CD14-positive monocyte (primary cell): ENCODE data around the gene LMO3. TPM values are rescaled to one million over a fixed set of nuclear protein-coding genes. Genes with fewer than 3 reads are reported as not detected.

Experiments used
- DNase-seq, 3 donors: peaks; one replicate each; pipeline ENCODE4 v3.0.0-alpha.2; 2011 to 2022
- H2AFZ ChIP-seq: 2 replicates; pipeline ENCODE4 v1.6.0; 2012; ENCODE audit warnings: mild to moderate bottlenecking, low read depth, low read length, inconsistent platforms; ENCODE audit not compliant: insufficient read depth, poor library complexity, severe bottlenecking
- H3K27ac ChIP-seq, 2 donors: 1 replicate in 1 of 2; 2 replicates in 1 of 2; pipeline ENCODE4 v1.5.1; 2012 to 2013; ENCODE audit warnings: low read length in 2 of 2, control low read depth in 1 of 2, inconsistent platforms in 1 of 2, low read depth in 1 of 2, mild to moderate bottlenecking in 1 of 2
- H3K27me3 ChIP-seq, 2 donors: one replicate each; pipeline versions ENCODE4 v1.6.0 to v1.6.1; 2011 to 2013; ENCODE audit warnings: low read length in 2 of 2; ENCODE audit not compliant: control insufficient read depth in 2 of 2, insufficient read depth in 2 of 2
- H3K36me3 ChIP-seq, 2 donors: replicated peaks in 1 of 2; 1 replicate in 1 of 2; 2 replicates in 1 of 2; pipeline versions ENCODE4 v1.5.1 to v1.6.1; 2012 to 2013; ENCODE audit warnings: low read length in 2 of 2, control low read depth in 1 of 2, inconsistent platforms in 1 of 2, mild to moderate bottlenecking in 1 of 2; ENCODE audit not compliant: insufficient read depth in 2 of 2, control insufficient read depth in 1 of 2
- H3K4me1 ChIP-seq, 2 donors: 1 replicate in 1 of 2; 2 replicates in 1 of 2; pipeline versions ENCODE4 v1.5.1 to v1.6.1; 2012 to 2013; ENCODE audit warnings: low read length in 2 of 2, control low read depth in 1 of 2, inconsistent platforms in 1 of 2, mild to moderate bottlenecking in 1 of 2, moderate library complexity in 1 of 2; ENCODE audit not compliant: insufficient read depth in 2 of 2, control insufficient read depth in 1 of 2
- H3K4me2 ChIP-seq: replicated peaks from 2 replicates; pipeline ENCODE3; 2012; ENCODE audit warnings: low read length, moderate library complexity, mild to moderate bottlenecking; ENCODE audit not compliant: poor library complexity, severe bottlenecking; ENCODE audit errors: extremely low read depth
- H3K4me3 ChIP-seq, 3 experiments: fragments of 200-600 bp in 1 of 3; sonication (generic) in 1 of 3; replicated peaks in 1 of 3; 1 replicate in 2 of 3; 2 replicates in 1 of 3; pipeline ENCODE4 v1.5.1; 2011 to 2013; ENCODE audit warnings: low read length in 3 of 3, mild to moderate bottlenecking in 3 of 3, control low read depth in 2 of 3, low read depth in 2 of 3, inconsistent platforms in 1 of 3, moderate library complexity in 1 of 3
- H3K79me2 ChIP-seq: 2 replicates; pipeline ENCODE4 v1.6.0; 2012; ENCODE audit warnings: mild to moderate bottlenecking, control low read depth, inconsistent platforms, low read length, moderate library complexity; ENCODE audit not compliant: insufficient read depth
- H3K9ac ChIP-seq: 2 replicates; pipeline ENCODE4 v1.6.0; 2017; ENCODE audit warnings: low read length, mild to moderate bottlenecking; ENCODE audit not compliant: insufficient read depth, poor library complexity, severe bottlenecking
- H3K9me3 ChIP-seq, 2 donors: replicated peaks in 1 of 2; 1 replicate in 1 of 2; 2 replicates in 1 of 2; pipeline versions ENCODE4 v1.5.1 to v1.6.1; 2012 to 2013; ENCODE audit warnings: low read length in 2 of 2, control low read depth in 1 of 2; ENCODE audit not compliant: control insufficient read depth in 1 of 2, insufficient read depth in 1 of 2
- H4K20me1 ChIP-seq: 2 replicates; pipeline ENCODE4 v1.6.0; 2012; ENCODE audit warnings: mild to moderate bottlenecking, low read length, control low read depth, moderate library complexity; ENCODE audit not compliant: insufficient read depth
- H3K27ac Mint-ChIP-seq, 7 donors: one replicate each; pipeline ENCODE4 v1.8.0; 2020; ENCODE audit warnings: mild to moderate bottlenecking in 7 of 7, mixed read lengths in 7 of 7, moderate library complexity in 6 of 7, inconsistent platforms in 2 of 7
- H3K27me3 Mint-ChIP-seq, 3 donors: one replicate each; pipeline ENCODE4 v1.8.0; 2021 to 2022; ENCODE audit warnings: low read depth in 3 of 3, mild to moderate bottlenecking in 3 of 3, mixed read lengths in 3 of 3, moderate library complexity in 3 of 3, inconsistent platforms in 1 of 3
- H3K36me3 Mint-ChIP-seq, 2 donors: one replicate each; pipeline ENCODE4 v1.8.0; 2020; ENCODE audit warnings: mixed read lengths in 2 of 2, inconsistent platforms in 1 of 2, mild to moderate bottlenecking in 1 of 2
- H3K4me1 Mint-ChIP-seq: one replicate; pipeline ENCODE4 v1.8.0; 2020; ENCODE audit warnings: mild to moderate bottlenecking, mixed read lengths
- H3K4me3 Mint-ChIP-seq, 2 donors: one replicate each; pipeline ENCODE4 v1.8.0; 2020; ENCODE audit warnings: mild to moderate bottlenecking in 2 of 2, mixed read lengths in 2 of 2, moderate library complexity in 1 of 2
- H3K9me3 Mint-ChIP-seq, 7 donors: one replicate each; pipeline ENCODE4 v1.8.0; 2020 to 2022; ENCODE audit warnings: mixed read lengths in 7 of 7, mild to moderate bottlenecking in 6 of 7, moderate library complexity in 6 of 7, inconsistent platforms in 2 of 7
- WGBS: methylation state at CpG from one replicate; pipeline ENCODE4 v1.1.5; 2013; ENCODE audit warnings: missing lambda C conversion rate; ENCODE audit not compliant: insufficient coverage; 5-methylcytosine and 5-hydroxymethylcytosine counted together
- intact Hi-C, 2 donors: fragments of 100-400 bp; cut with micrococcal nuclease; formaldehyde crosslinking; loops; one replicate each; pipeline versions ENCODE4 v1.15.0 to v1.15.1; 2023
- polyA minus RNA-seq: library from RNA; depleted of rRNA, polyadenylated mRNA; stranded (reverse); fragments of >200 nt; gene quantifications from 2 replicates; pipeline ENCODE4 v1.2.3, GENCODE V29; 2012
- polyA plus RNA-seq, 3 donors: library from polyadenylated mRNA; depleted of rRNA in 1 of 3; unstranded in 2 of 3; stranded (reverse) in 1 of 3; fragments of 300-500 nt in 2 of 3; fragments of >200 nt in 1 of 3; fragmentation: Illumina TruSeq in 2 of 3; gene quantifications; 1 replicate in 2 of 3; 2 replicates in 1 of 3; pipeline ENCODE4 v1.2.3, GENCODE V29; 2012 to 2021
- total RNA-seq, 12 experiments: library from RNA in 1 of 12; stranded (reverse) in 1 of 12; fragments of 120-200 nt in 1 of 12; gene quantifications; one replicate each; pipeline ENCODE4 v1.2.4 and lab custom pipeline; 2013 to 2026; ENCODE audit warnings: mixed read lengths in 6 of 12, inconsistent platforms in 1 of 12
- TF ChIP-seq, protein P1 (sequence below): fragments of 200-600 bp; IDR thresholded peaks from one replicate; pipeline ENCODE4 v1.8.0; 2022; ENCODE audit warnings: antibody characterized with exemption, mild to moderate bottlenecking

Gene LMO3
- total RNA-seq (2013): not detected
- polyA plus RNA-seq: not detected
- polyA minus RNA-seq: not detected in 2 replicates
- total RNA-seq (lab: John Stamatoyannopoulos, UW): 0 to 4.0 (median 0.10) reads per million in 11 experiments

DNA sequence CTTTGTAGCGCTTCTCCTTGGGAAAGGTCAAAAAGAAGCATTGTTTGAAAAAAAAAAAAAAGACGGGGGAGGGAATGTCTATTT is at the start of gene LMO3:
Gene LMO3 (minus strand): TSS at position 46 of the 84 bp plus-strand sequence. CDS start 5,302 bp downstream, outside the sequence.
- peaks cover 8% of the 10 kb centered on the region for H3K4me1 Mint-ChIP-seq
- Histone ChIP-seq H3K4me1 (peaks cover 0 to 2% of the 10 kb centered on the region in 2 donors), H3K4me3 (no peak within 1 kb of the TSS)

DNA sequence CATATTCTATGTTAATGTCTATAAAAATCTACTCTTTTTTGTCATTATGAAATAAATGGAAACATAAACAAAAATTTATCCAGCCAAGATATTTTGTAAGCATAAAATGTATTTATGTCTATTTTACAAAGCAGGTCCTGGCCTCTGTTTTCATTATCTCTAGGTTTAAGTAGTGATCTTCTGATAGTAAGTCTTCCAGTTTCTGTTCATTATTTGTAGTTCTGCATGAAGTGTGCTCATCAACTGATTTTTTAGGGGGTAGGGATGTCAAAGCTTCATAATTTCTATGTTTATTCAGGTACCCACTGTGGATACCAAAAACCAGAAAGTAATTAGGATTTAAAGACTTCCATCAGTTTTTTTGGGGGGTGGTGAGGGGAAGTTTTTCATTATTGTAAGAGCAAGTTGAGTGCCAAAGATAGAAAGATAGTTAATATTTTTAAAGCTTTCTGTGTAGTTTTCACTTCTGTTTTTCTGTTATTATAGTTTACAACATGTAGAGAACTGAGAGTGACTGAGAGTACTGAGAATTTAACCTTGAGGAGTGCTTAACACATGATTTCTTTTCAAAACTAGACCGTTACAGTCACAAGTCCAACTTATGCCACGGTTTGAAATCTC is 30.6 kb upstream of the LMO3 start:
- H3K4me3 Mint-ChIP-seq: no peak overlapping the region
- TF ChIP-seq, protein P1, sequence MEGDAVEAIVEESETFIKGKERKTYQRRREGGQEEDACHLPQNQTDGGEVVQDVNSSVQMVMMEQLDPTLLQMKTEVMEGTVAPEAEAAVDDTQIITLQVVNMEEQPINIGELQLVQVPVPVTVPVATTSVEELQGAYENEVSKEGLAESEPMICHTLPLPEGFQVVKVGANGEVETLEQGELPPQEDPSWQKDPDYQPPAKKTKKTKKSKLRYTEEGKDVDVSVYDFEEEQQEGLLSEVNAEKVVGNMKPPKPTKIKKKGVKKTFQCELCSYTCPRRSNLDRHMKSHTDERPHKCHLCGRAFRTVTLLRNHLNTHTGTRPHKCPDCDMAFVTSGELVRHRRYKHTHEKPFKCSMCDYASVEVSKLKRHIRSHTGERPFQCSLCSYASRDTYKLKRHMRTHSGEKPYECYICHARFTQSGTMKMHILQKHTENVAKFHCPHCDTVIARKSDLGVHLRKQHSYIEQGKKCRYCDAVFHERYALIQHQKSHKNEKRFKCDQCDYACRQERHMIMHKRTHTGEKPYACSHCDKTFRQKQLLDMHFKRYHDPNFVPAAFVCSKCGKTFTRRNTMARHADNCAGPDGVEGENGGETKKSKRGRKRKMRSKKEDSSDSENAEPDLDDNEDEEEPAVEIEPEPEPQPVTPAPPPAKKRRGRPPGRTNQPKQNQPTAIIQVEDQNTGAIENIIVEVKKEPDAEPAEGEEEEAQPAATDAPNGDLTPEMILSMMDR: no peak

More for the DNA sequence above, at the start of gene LMO3:
- no peak for DNase-seq
- Mint-ChIP-seq H3K9me3 (peaks cover 0 to 12% (median 8%) of the 10 kb centered on the region in 7 donors), H3K36me3 (no peaks in the 10 kb centered on the region), H3K27me3 (peaks cover 72 to 84% (median 79%) of the 10 kb centered on the region in 3 donors), H3K4me3 (peak within 1 kb of the TSS; percentile 53 to 86), H3K27ac (peak within 1 kb of the TSS in 1 of 7 donors; percentile 39)
- intact Hi-C loops: no loop called here
- Histone ChIP-seq H3K27ac (no peak within 1 kb of the TSS), H4K20me1 (no peaks in the 10 kb centered on the region), H3K36me3 (no peaks in the 10 kb centered on the region), H3K79me2 (no peaks in the 10 kb centered on the region), H3K9ac (no peak within 1 kb of the TSS), H3K4me2 (no peak within 1 kb of the TSS), H2AFZ (no peak within 1 kb of the TSS), H3K9me3 (peaks cover 0 to 22% of the 10 kb centered on the region in 2 donors), H3K27me3 (peaks cover 71 to 82% of the 10 kb centered on the region in 2 donors)
- TF ChIP-seq, protein P1: no peak
- WGBS: no CpG with 5 or more reads among the region's 2 CpGs

More for the DNA sequence above, 30.6 kb upstream of the LMO3 start:
- Mint-ChIP-seq H3K27me3 (peaks cover 0 to 3% (median 0%) of the 10 kb centered on the region in 3 donors), H3K4me1 (no peaks in the 10 kb centered on the region), H3K36me3 (no peaks in the 10 kb centered on the region), H3K27ac (no peak overlapping the region), H3K9me3 (peaks cover 0 to 12% (median 6%) of the 10 kb centered on the region in 7 donors)
- Histone ChIP-seq H3K4me2 (no peak overlapping the region), H4K20me1 (no peaks in the 10 kb centered on the region), H3K4me3 (no peak overlapping the region), H3K4me1 (no peaks in the 10 kb centered on the region), H3K9me3 (peaks cover under 1 to 16% of the 10 kb centered on the region in 2 donors), H3K27me3 (no peaks in the 10 kb centered on the region), H2AFZ (no peak overlapping the region), H3K9ac (no peak overlapping the region), H3K27ac (no peak overlapping the region), H3K79me2 (no peaks in the 10 kb centered on the region), H3K36me3 (no peaks in the 10 kb centered on the region)
- DNase-seq: no peak
- intact Hi-C loops: no loop called here
- no CpG with 5 or more reads among the region's 2 CpGs for WGBS
